PC-9 (cell line): ENCODE results near the gene ATL1. TPM values are rescaled to one million over a fixed set of nuclear protein-coding genes. Genes with fewer than 3 reads are reported as not detected.

Experiments used
- BruUV-seq: library from RNA; stranded (reverse); fragments of 400-500 nt; replicated peaks from 2 replicates; lab custom pipeline; 2021; lab: Mats Ljungman, UMichigan
- CTCF ChIA-PET: fragments of 300-600 bp; sonication (Branson Sonifier 250); formaldehyde crosslinking; loops from one replicate; lab custom pipeline; 2022; ENCODE audit warnings: antibody characterized with exemption; lab: Charles Lee
- POLR2A ChIA-PET: fragments of 300-600 bp; sonication (Branson Sonifier 250); formaldehyde crosslinking; loops from one replicate; lab custom pipeline; 2022; ENCODE audit warnings: antibody characterized with exemption; ENCODE audit not compliant: unreplicated experiment; lab: Charles Lee
- DNase-seq, 2 experiments: peaks; one replicate each; pipeline versions ENCODE4 v3.0.0 to v3.0.0-alpha.2; 2015 to 2022; ENCODE audit warnings: mixed read lengths in 1 of 2
- H2AFZ ChIP-seq: fragments of 200-600 bp; sonication (generic); 2 replicates; pipeline ENCODE4 v1.8.1; 2017; ENCODE audit warnings: antibody characterized with exemption
- H3F3A ChIP-seq: fragments of 200-600 bp; sonication (generic); 2 replicates; pipeline ENCODE4 v1.8.1; 2017; ENCODE audit warnings: antibody characterized with exemption, mild to moderate bottlenecking, low read depth; ENCODE audit not compliant: insufficient read depth
- H3K27ac ChIP-seq: fragments of 200-600 bp; sonication (generic); 2 replicates; pipeline ENCODE4 v1.6.1; 2016; ENCODE audit warnings: mixed run types
- H3K27me3 ChIP-seq: fragments of 200-600 bp; sonication (generic); 2 replicates; pipeline ENCODE4 v1.6.1; 2016; ENCODE audit warnings: low read depth, mixed run types; ENCODE audit not compliant: insufficient read depth
- H3K36me3 ChIP-seq: fragments of 200-600 bp; sonication (generic); 2 replicates; pipeline ENCODE4 v1.6.1; 2016; ENCODE audit warnings: low read depth, mixed run types
- H3K4me1 ChIP-seq: fragments of 200-600 bp; sonication (generic); replicated peaks from 2 replicates; pipeline ENCODE4 v1.6.1; 2016; ENCODE audit warnings: mixed run types; ENCODE audit not compliant: insufficient read depth
- H3K4me2 ChIP-seq: fragments of 200-600 bp; sonication (generic); 2 replicates; pipeline ENCODE4 v1.6.1; 2017; ENCODE audit warnings: mixed run types
- H3K4me3 ChIP-seq: fragments of 200-600 bp; sonication (generic); 2 replicates; pipeline ENCODE4 v1.6.1; 2016; ENCODE audit warnings: mixed run types
- H3K79me2 ChIP-seq: fragments of 200-600 bp; sonication (generic); 2 replicates; pipeline ENCODE4 v1.6.1; 2017; ENCODE audit warnings: low read depth, mixed run types
- H3K9me2 ChIP-seq: fragments of 200-600 bp; sonication (generic); 2 replicates; pipeline ENCODE4 v1.8.1; 2017; ENCODE audit warnings: mild to moderate bottlenecking; ENCODE audit not compliant: insufficient read depth
- H3K9me3 ChIP-seq: fragments of 200-600 bp; sonication (generic); 2 replicates; pipeline ENCODE4 v1.8.1; 2016; ENCODE audit warnings: low read depth; ENCODE audit not compliant: insufficient read depth
- H4K20me1 ChIP-seq: fragments of 200-600 bp; sonication (generic); 2 replicates; pipeline ENCODE4 v1.8.1; 2017; ENCODE audit not compliant: insufficient read depth
- EZH2 ChIP-seq: fragments of 200-600 bp; sonication (generic); IDR thresholded peaks from 2 replicates; pipeline ENCODE4 v1.8.0; 2017; ENCODE audit warnings: antibody characterized with exemption, low read depth
- intact Hi-C: fragments of 100-400 bp; cut with micrococcal nuclease; formaldehyde crosslinking; loops from one replicate; pipeline ENCODE4 v1.10.0; 2022; ENCODE audit not compliant: unreplicated experiment
- total RNA-seq: library from RNA; stranded (reverse); gene quantifications from 2 replicates; pipeline ENCODE4 v1.2.3, GENCODE V29; 2021
- TF ChIP-seq, protein P1 (sequence below): fragments of 200-600 bp; sonication (generic); conservative IDR thresholded peaks from 2 replicates; pipeline ENCODE4 v1.6.1; 2017; ENCODE audit warnings: mixed run types, antibody characterized with exemption, mild to moderate bottlenecking, moderate library complexity

Gene ATL1
- total RNA-seq, 1 experiment from 2014 or later: 4.3 TPM

- Histone ChIP-seq H3K9me2 (no peaks in the 10 kb centered on the region), H4K20me1 (no peaks in the 10 kb centered on the region; the same call in 1 of the 2 replicates), H3K4me2 (no peak overlapping the region), H2AFZ (no peak overlapping the region), H3K9me3 (no peaks in the 10 kb centered on the region; the same call in 1 of the 2 replicates), H3K4me1 (no peaks in the 10 kb centered on the region), H3K27me3 (no peaks in the 10 kb centered on the region), H3F3A (no peaks in the 10 kb centered on the region), H3K27ac (no peak overlapping the region), H3K36me3 (no peaks in the 10 kb centered on the region; the same call in 1 of the 2 replicates), H3K4me3 (no peak overlapping the region), H3K79me2 (peaks cover 31% of the 10 kb centered on the region; the same call in 1 of the 2 replicates)
- BruUV-seq: no TSS peak
- ChIA-PET CTCF (no interaction called here), POLR2A (interaction anchor here (0.7 kb wide), 1 partner anchor 578 kb away, joined by 4 read pairs; no protein-coding TSS in a partner anchor)
- no peak for TF ChIP-seq EZH2
- TF ChIP-seq, protein P1, sequence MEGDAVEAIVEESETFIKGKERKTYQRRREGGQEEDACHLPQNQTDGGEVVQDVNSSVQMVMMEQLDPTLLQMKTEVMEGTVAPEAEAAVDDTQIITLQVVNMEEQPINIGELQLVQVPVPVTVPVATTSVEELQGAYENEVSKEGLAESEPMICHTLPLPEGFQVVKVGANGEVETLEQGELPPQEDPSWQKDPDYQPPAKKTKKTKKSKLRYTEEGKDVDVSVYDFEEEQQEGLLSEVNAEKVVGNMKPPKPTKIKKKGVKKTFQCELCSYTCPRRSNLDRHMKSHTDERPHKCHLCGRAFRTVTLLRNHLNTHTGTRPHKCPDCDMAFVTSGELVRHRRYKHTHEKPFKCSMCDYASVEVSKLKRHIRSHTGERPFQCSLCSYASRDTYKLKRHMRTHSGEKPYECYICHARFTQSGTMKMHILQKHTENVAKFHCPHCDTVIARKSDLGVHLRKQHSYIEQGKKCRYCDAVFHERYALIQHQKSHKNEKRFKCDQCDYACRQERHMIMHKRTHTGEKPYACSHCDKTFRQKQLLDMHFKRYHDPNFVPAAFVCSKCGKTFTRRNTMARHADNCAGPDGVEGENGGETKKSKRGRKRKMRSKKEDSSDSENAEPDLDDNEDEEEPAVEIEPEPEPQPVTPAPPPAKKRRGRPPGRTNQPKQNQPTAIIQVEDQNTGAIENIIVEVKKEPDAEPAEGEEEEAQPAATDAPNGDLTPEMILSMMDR: no peak
- intact Hi-C loops: no loop called here
- DNase-seq: no peak
Measured at GRCh38 chr14:50647753-50648152, 87.8 kb downstream of the ATL1 start.

GRCh38 chr14:50649691-50650090 is 89.7 kb downstream of the ATL1 start:
- no TSS peak for BruUV-seq
- Histone ChIP-seq H3K27ac (no peak overlapping the region), H3K4me2 (no peak overlapping the region), H3K27me3 (no peaks in the 10 kb centered on the region), H4K20me1 (no peaks in the 10 kb centered on the region; the same call in 1 of the 2 replicates), H3K9me2 (no peaks in the 10 kb centered on the region), H3K79me2 (peaks cover 47% of the 10 kb centered on the region), H3K4me1 (no peaks in the 10 kb centered on the region), H3K9me3 (no peaks in the 10 kb centered on the region; the same call in 1 of the 2 replicates), H3K36me3 (no peaks in the 10 kb centered on the region; the same call in 1 of the 2 replicates), H3K4me3 (no peak overlapping the region), H3F3A (no peaks in the 10 kb centered on the region), H2AFZ (no peak overlapping the region)
- ChIA-PET CTCF (no interaction called here), POLR2A (no interaction called here)
- TF ChIP-seq EZH2: no peak
- TF ChIP-seq, protein P1: no peak
- no peak for DNase-seq
- intact Hi-C loops: no loop called here

DNA sequence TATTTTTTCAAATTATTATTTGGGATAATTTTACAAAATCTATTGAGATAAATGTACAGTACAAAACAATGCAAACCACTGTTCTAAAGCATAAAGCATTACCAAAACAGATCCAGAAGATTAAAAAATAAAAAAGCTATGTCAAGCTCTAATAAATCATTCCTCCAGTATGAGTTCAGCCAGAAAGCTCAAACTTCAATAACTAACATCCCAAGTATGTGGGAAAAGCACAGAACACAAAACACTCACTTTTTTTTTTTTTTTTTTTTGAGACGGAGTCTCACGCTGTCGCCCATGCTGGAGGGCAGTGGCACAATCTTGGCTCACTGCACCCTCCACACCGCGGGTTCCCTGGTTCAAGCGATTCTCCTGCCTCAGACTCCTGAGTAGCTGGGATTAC is 96.8 kb downstream of the ATL1 start:
- Histone ChIP-seq H3K9me2 (no peaks in the 10 kb centered on the region), H3F3A (no peaks in the 10 kb centered on the region), H3K79me2 (peaks cover 70% of the 10 kb centered on the region), H3K36me3 (peaks cover 9% of the 10 kb centered on the region), H3K4me1 (peaks cover 9% of the 10 kb centered on the region), H3K27ac (no peak overlapping the region), H4K20me1 (no peaks in the 10 kb centered on the region; the same call in 1 of the 2 replicates), H2AFZ (no peak overlapping the region), H3K27me3 (no peaks in the 10 kb centered on the region), H3K4me2 (no peak overlapping the region), H3K9me3 (peaks cover 4% of the 10 kb centered on the region; the same call in 1 of the 2 replicates), H3K4me3 (no peak overlapping the region)
- no peak for DNase-seq
- POLR2A ChIA-PET: interaction anchor here (0.7 kb wide), 1 partner anchor 21 kb away, joined by 15 read pairs; no protein-coding TSS in a partner anchor
- CTCF ChIA-PET: interaction anchor here (0.7 kb wide), 1 partner anchor 794 kb away, joined by 8 read pairs; no protein-coding TSS in a partner anchor
- TF ChIP-seq, protein P1: no peak
- no peak for TF ChIP-seq EZH2
- intact Hi-C loops: no loop called here
- BruUV-seq: no TSS peak
